ENCODE data around the gene FBRSL1. TPM values are rescaled to one million over a fixed set of nuclear protein-coding genes. Genes with fewer than 3 reads are reported as not detected.

FBRSL1 gene
- total and polyA plus RNA-seq, 2 donors (not counting 1 experiment from before 2014, with no cell fraction given), result 62.6 to 112 TPM

DNA sequence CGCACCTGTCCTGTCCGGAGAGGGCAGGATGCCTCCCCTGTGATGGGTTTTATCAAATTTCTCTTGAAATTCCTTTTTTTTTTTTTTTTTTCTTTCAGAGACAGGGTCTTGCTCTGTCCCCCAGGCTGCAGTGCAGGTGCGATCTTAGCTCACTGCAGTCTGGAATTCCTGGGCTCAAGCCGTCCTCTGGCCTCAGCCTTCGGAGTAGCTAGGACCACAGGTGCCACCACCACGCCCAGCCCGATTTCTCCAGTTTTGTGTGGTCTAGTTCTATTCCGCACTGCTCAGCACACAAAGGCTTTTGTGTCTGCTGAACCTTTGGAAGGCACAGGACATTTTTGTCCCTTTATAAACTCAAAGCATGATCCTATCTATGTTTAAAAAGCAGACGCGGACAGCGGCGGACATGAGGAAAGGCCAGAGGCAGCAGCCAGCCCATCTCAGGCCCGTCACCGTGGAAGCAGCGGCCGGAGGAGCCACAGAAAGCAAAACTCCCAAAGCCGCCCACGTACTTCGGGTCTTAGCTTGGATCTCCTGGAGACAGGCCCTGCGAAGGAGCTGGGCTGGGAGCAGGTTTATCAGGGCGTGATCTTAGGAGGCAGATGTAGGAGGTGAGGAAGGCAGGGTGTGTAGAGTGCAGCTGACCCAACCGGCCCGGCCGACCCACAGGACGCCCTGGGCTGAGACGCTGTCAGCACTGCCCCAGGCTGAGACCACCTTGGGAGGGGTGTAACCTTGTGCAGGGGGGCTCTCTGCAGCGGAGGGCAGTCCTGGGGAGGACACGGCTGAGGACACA lies 30.9 kb upstream of the FBRSL1 start:
- Histone ChIP-seq H3K4me3 (ENCODE audit: control extremely low read depth in 1 of 5, extremely low read depth in 1 of 5, insufficient read depth in 1 of 5, low read depth in 2 of 5, low read length in 4 of 5) (no peak overlapping the region), H3K36me3 (replicated peaks in 1 of 2; ENCODE audit: control extremely low read depth in 1 of 2, control insufficient read depth in 1 of 2, extremely low read depth in 1 of 2, insufficient read depth in 2 of 2, low read length in 1 of 2) (no peaks in the 10 kb centered on the region), H4K20me1 (ENCODE audit: control insufficient read depth, insufficient read depth, low read length, poor library complexity, severe bottlenecking) (no peaks in the 10 kb centered on the region), H3K79me2 (ENCODE audit: control insufficient read depth, insufficient read depth, low read length) (peaks cover 3% of the 10 kb centered on the region), H3K4me2 (replicated peaks; ENCODE audit: low read depth, low read length, poor library complexity, severe bottlenecking) (no peak overlapping the region), H3K4me1 (ENCODE audit: control insufficient read depth in 2 of 2, insufficient read depth in 2 of 2, low read length in 2 of 2) (peaks cover 17 to 33% of the 10 kb centered on the region in 2 donors), H3K27me3 (replicated peaks in 1 of 4; ENCODE audit: control extremely low read depth in 1 of 4, control insufficient read depth in 3 of 4, insufficient read depth in 4 of 4, low read length in 3 of 4) (no peaks in the 10 kb centered on the region), H3K27ac (ENCODE audit: low read length in 2 of 2) (no peak overlapping the region), H2AFZ (ENCODE audit: insufficient read depth, low read depth, low read length, poor library complexity, severe bottlenecking) (no peak overlapping the region), H3K9me3 (ENCODE audit: control extremely low read depth in 1 of 3, control insufficient read depth in 2 of 3, insufficient read depth in 1 of 3, low read length in 2 of 3) (peaks cover 2 to 25% (median 2%) of the 10 kb centered on the region in 3 donors), H3K9ac (ENCODE audit: low read length) (no peak overlapping the region)
- intact Hi-C loops (cut with micrococcal nuclease), result no loop called here
- no peaks in the 10 kb centered on the region for H3K27me3 Mint-ChIP-seq
- no peaks in the 10 kb centered on the region for H3K9me3 Mint-ChIP-seq (ENCODE audit: insufficient read depth)
- 97% methylated on average over 25 of the region's 28 CpGs for WGBS (ENCODE audit: insufficient coverage)
- no peak overlapping the region for H3K4me3 Mint-ChIP-seq
- ChIA-PET CTCF (no interaction called here), POLR2A (no interaction called here)
- H3K27ac Mint-ChIP-seq, result no peak overlapping the region
- TF ChIP-seq CTCF (IDR thresholded peaks at IDR 0.05) (no peak), EZH2 (IDR thresholded peaks at IDR 0.05; ENCODE audit: borderline replicate concordance, insufficient read depth, low read depth, low read length, poor library complexity, severe bottlenecking) (no peak)
- DNase-seq, result no peak
- no peak for ATAC-seq (ENCODE audit: low read depth)
- H3K4me1 Mint-ChIP-seq, result peaks cover 22% of the 10 kb centered on the region

GRCh38 chr12:132460571-132460970 lies 29.4 kb upstream of the FBRSL1 start:
- WGBS (ENCODE audit: insufficient coverage), result 85% methylated on average over 11 of the region's 13 CpGs
- Mint-ChIP-seq H3K4me3 (no peak overlapping the region), H3K27me3 (no peaks in the 10 kb centered on the region), H3K9me3 (ENCODE audit: insufficient read depth) (no peaks in the 10 kb centered on the region), H3K27ac (no peak overlapping the region), H3K4me1 (peaks cover 23% of the 10 kb centered on the region)
- no peak for TF ChIP-seq EZH2 (IDR thresholded peaks at IDR 0.05; ENCODE audit: borderline replicate concordance, insufficient read depth, low read depth, low read length, poor library complexity, severe bottlenecking)
- TF ChIP-seq CTCF (IDR thresholded peaks at IDR 0.05), result no peak
- POLR2A ChIA-PET, result interaction anchor here (0.8 to 0.9 kb wide), 2 partner anchors 9 kb away, joined by 3 read pairs; no protein-coding TSS in a partner anchor
- H2AFZ ChIP-seq (ENCODE audit: insufficient read depth, low read depth, low read length, poor library complexity, severe bottlenecking), result no peak overlapping the region
- intact Hi-C loops (cut with micrococcal nuclease), result no loop called here
- H3K36me3 ChIP-seq (replicated peaks in 1 of 2; ENCODE audit: control extremely low read depth in 1 of 2, control insufficient read depth in 1 of 2, extremely low read depth in 1 of 2, insufficient read depth in 2 of 2, low read length in 1 of 2), result no peaks in the 10 kb centered on the region
- no peak overlapping the region for H3K27ac ChIP-seq (ENCODE audit: low read length in 2 of 2)
- no peak overlapping the region for H3K9ac ChIP-seq (ENCODE audit: low read length)
- peaks cover under 1% of the 10 kb centered on the region for H3K79me2 ChIP-seq (ENCODE audit: control insufficient read depth, insufficient read depth, low read length)
- DNase-seq, result no peak
- H3K4me3 ChIP-seq (ENCODE audit: control extremely low read depth in 1 of 5, extremely low read depth in 1 of 5, insufficient read depth in 1 of 5, low read depth in 2 of 5, low read length in 4 of 5), result no peak overlapping the region
- H3K9me3 ChIP-seq (ENCODE audit: control extremely low read depth in 1 of 3, control insufficient read depth in 2 of 3, insufficient read depth in 1 of 3, low read length in 2 of 3), result peaks cover 2 to 33% (median 2%) of the 10 kb centered on the region in 3 donors
- CTCF ChIA-PET, result interaction anchor here (0.9 to 1.4 kb wide), 2 partner anchors 14 to 45 kb away, joined by 3 to 6 read pairs; no protein-coding TSS in a partner anchor
- no peak for ATAC-seq (ENCODE audit: low read depth)
- H3K4me2 ChIP-seq (replicated peaks; ENCODE audit: low read depth, low read length, poor library complexity, severe bottlenecking), result no peak overlapping the region
- H3K4me1 ChIP-seq (ENCODE audit: control insufficient read depth in 2 of 2, insufficient read depth in 2 of 2, low read length in 2 of 2), result peaks cover 20 to 41% of the 10 kb centered on the region in 2 donors
- H3K27me3 ChIP-seq (replicated peaks in 1 of 4; ENCODE audit: control extremely low read depth in 1 of 4, control insufficient read depth in 3 of 4, insufficient read depth in 4 of 4, low read length in 3 of 4), result no peaks in the 10 kb centered on the region
- H4K20me1 ChIP-seq (ENCODE audit: control insufficient read depth, insufficient read depth, low read length, poor library complexity, severe bottlenecking), result no peaks in the 10 kb centered on the region
